Choroid plexus epithelial cell (primary cell): ENCODE data around the gene OR1G1.
"Not testable (repeated sequence)": the region's sequence is repeated elsewhere in the genome, so short reads cannot be mapped to it uniquely, and the experiment has no call there.

Source experiments
- DNase-seq: peaks from one replicate; pipeline ENCODE4 v3.0.0-alpha.2; 2010; ENCODE audit warnings: low read depth
- H3K4me3 ChIP-seq: 2 replicates; pipeline ENCODE4 v1.5.1; 2011; ENCODE audit warnings: low read depth, mild to moderate bottlenecking, control low read depth, low read length, moderate library complexity
- CTCF ChIP-seq: conservative IDR thresholded peaks from 2 replicates; pipeline ENCODE4 v1.5.1; 2011; ENCODE audit warnings: low read depth, mild to moderate bottlenecking, control low read depth, inconsistent platforms, low read length, moderate library complexity

OR1G1 gene

GRCh38 chr17:3127451-3127850 is at the start of gene OR1G1:
TSS of gene OR1G1 (minus strand) at chr17:3127551. CDS start at chr17:3127551, 0 bp downstream.
- no peak for TF ChIP-seq CTCF
- no peak within 1 kb of the TSS for H3K4me3 ChIP-seq
- DNase-seq, result no peak

- H3K4me3 ChIP-seq, result no peak overlapping the region
These were observed 40.2 kb upstream of the OR1G1 start for GRCh38 chr17:3167574-3167973.

GRCh38 chr17:3157218-3157617 is 29.9 kb upstream of the OR1G1 start:
- H3K4me3 ChIP-seq, result no peak overlapping the region
- no peak for TF ChIP-seq CTCF
- no peak for DNase-seq

More at GRCh38 chr17:3167574-3167973, 40.2 kb upstream of the OR1G1 start:
- no peak for DNase-seq
- TF ChIP-seq CTCF, result no peak

GRCh38 chr17:3137494-3137893 is 10.1 kb upstream of the OR1G1 start:
- not testable (repeated sequence) for DNase-seq, H3K4me3 ChIP-seq

- H3K4me3 ChIP-seq, result no peak within 1 kb of the TSS
- no peak for TF ChIP-seq CTCF
- no peak for DNase-seq
These were observed 23.0 kb downstream of the OR1G1 start, which contains the start of gene OR1D2 for GRCh38 chr17:3104322-3104721. TSS of gene OR1D2 (minus strand) at chr17:3104422. CDS start at chr17:3092996, 11,426 bp downstream.
